Sigmoid colon (tissue), 4 donors: ENCODE data around the gene GSTM5.
"Not testable (repeated sequence)": the region's sequence is repeated elsewhere in the genome, so short reads cannot be mapped to it uniquely, and the experiment has no call there.

Experiments
- CTCF ChIP-seq, 4 experiments: fragments of 450-650 bp in 3 of 4; fragments of 200-600 bp in 1 of 4; IDR thresholded peaks; one replicate each; pipeline ENCODE4 v1.5.1; 2016 to 2019; ENCODE audit warnings: antibody characterized with exemption in 4 of 4, mild to moderate bottlenecking in 3 of 4, moderate library complexity in 2 of 4
- EP300 ChIP-seq, 4 donors: sonication (generic); formaldehyde crosslinking; IDR thresholded peaks; one replicate each; pipeline ENCODE4 v1.6.1; 2017; ENCODE audit warnings: antibody characterized with exemption in 4 of 4
- POLR2A ChIP-seq, 2 donors: fragments of 450-650 bp; IDR thresholded peaks; one replicate each; pipeline ENCODE4 v1.6.1; 2016; ENCODE audit warnings: antibody characterized with exemption in 2 of 2, mild to moderate bottlenecking in 2 of 2, moderate library complexity in 2 of 2
- POLR2AphosphoS5 ChIP-seq, 4 donors: sonication (generic); formaldehyde crosslinking; IDR thresholded peaks; one replicate each; pipeline ENCODE4 v1.6.1; 2017; ENCODE audit warnings: antibody characterized with exemption in 4 of 4

- not testable (repeated sequence) for TF ChIP-seq CTCF, POLR2A, EP300, POLR2AphosphoS5 (IDR thresholded peaks at IDR 0.05)
Observed at GRCh38 chr1:109748311-109748710, 36.3 kb downstream of the GSTM5 start.
